A549 (cell line): ENCODE measurements around the gene PIGU. TPM values are rescaled to one million over a fixed set of nuclear protein-coding genes. Genes with fewer than 3 reads are reported as not detected.
A peak's percentile ranks its signal among the peaks of the same experiment; 100 is the strongest.

Source experiments
- ATAC-seq, 2 experiments: fragments of 200-7000 bp in 1 of 2; fragments of >200 bp in 1 of 2; cut with Nextera tagmentation in 1 of 2; cut with Tn5 transposase in 1 of 2; 3 replicates each; pipeline versions ENCODE4 v1.8.0 to v1.9.1; 2018 to 2020; ENCODE audit warnings: mild to moderate bottlenecking in 1 of 2, moderate library complexity in 1 of 2
- CTCF ChIA-PET: fragments of 300-600 bp; sonication (Branson Sonifier 250); formaldehyde crosslinking; extraction: SDS; loops from one replicate; lab custom pipeline; 2021; ENCODE audit warnings: antibody characterized with exemption, inconsistent platforms; lab: Yijun Ruan, JAX
- POLR2A ChIA-PET: fragments of 350-600 bp; formaldehyde crosslinking; extraction: SDS; loops from one replicate; lab custom pipeline; 2021; ENCODE audit warnings: antibody characterized with exemption, inconsistent platforms; lab: Yijun Ruan, JAX
- DNase-seq, 2 experiments: peaks; one replicate each; pipeline versions ENCODE4 v3.0.0 to v3.0.0-alpha.2; 2011 to 2016; ENCODE audit warnings: low read depth in 1 of 2, low spot score in 1 of 2
- FAIRE-seq: peaks from 2 replicates; lab custom pipeline; 2011; peaks lifted over from hg19 to GRCh38; lab: Jason Lieb, UNC
- H3K27ac ChIP-seq, 2 experiments: fragments of >200 bp; sonication (Bioruptor Twin); formaldehyde crosslinking; 3 replicates each; pipeline ENCODE4 v1.5.1; 2016 to 2017
- H3K4me1 ChIP-seq: fragments of >200 bp; sonication (Bioruptor Twin); formaldehyde crosslinking; 3 replicates; pipeline ENCODE4 v1.6.1; 2016
- H3K4me2 ChIP-seq: fragments of >200 bp; sonication (Bioruptor Twin); formaldehyde crosslinking; 3 replicates; pipeline ENCODE4 v1.6.1; 2016
- H3K4me3 ChIP-seq: fragments of >200 bp; sonication (Bioruptor Twin); formaldehyde crosslinking; 3 replicates; pipeline ENCODE4 v1.5.1; 2016
- H3K9me3 ChIP-seq: fragments of >200 bp; sonication (Bioruptor Twin); formaldehyde crosslinking; 3 replicates; pipeline ENCODE4 v1.6.1; 2016
- ATOH8 ChIP-seq: fragments of 250-450 bp; sonication (Bioruptor Pico); IDR thresholded peaks from 2 replicates; pipeline ENCODE4 v1.5.0; 2020; ENCODE audit warnings: low read depth, mild to moderate bottlenecking, moderate library complexity
- CBX2 ChIP-seq: fragments of 200-600 bp; sonication (generic); IDR thresholded peaks from 2 replicates; pipeline ENCODE4 v1.6.1; 2016; ENCODE audit warnings: low read depth, mild to moderate bottlenecking, borderline replicate concordance
- CHD4 ChIP-seq: fragments of 200-600 bp; sonication (generic); IDR thresholded peaks from 2 replicates; pipeline ENCODE4 v1.6.1; 2016; ENCODE audit warnings: antibody characterized with exemption, mild to moderate bottlenecking, borderline replicate concordance
- EHMT2 ChIP-seq: fragments of 200-600 bp; sonication (generic); IDR thresholded peaks from 2 replicates; pipeline ENCODE4 v1.6.1; 2016; ENCODE audit warnings: antibody characterized with exemption, low read depth, mild to moderate bottlenecking, moderate library complexity
- EP300 ChIP-seq, 2 experiments: fragments of >200 bp; sonication (Bioruptor Twin); formaldehyde crosslinking; IDR thresholded peaks; 2 replicates in 1 of 2; 3 replicates in 1 of 2; pipeline ENCODE4 v1.6.1; 2016 to 2017
- FOSB ChIP-seq: fragments of 250-450 bp; sonication (Bioruptor Pico); IDR thresholded peaks from 2 replicates; pipeline ENCODE4 v1.5.0; 2020; ENCODE audit warnings: mild to moderate bottlenecking, moderate library complexity
- HDAC2 ChIP-seq: fragments of 200-600 bp; sonication (generic); IDR thresholded peaks from 2 replicates; pipeline ENCODE4 v1.6.1; 2016
- HMGXB4 ChIP-seq: fragments of 250-450 bp; sonication (Bioruptor Pico); IDR thresholded peaks from 2 replicates; pipeline ENCODE4 v1.5.0; 2021; ENCODE audit warnings: mild to moderate bottlenecking, moderate library complexity, borderline replicate concordance
- HOXA7 ChIP-seq: fragments of 250-450 bp; sonication (Bioruptor Pico); IDR thresholded peaks from 2 replicates; pipeline ENCODE4 v1.5.0; 2020; ENCODE audit warnings: mild to moderate bottlenecking, moderate library complexity
- HOXB13 ChIP-seq: fragments of 250-450 bp; sonication (Bioruptor Pico); IDR thresholded peaks from 2 replicates; pipeline ENCODE4 v1.5.0; 2020; ENCODE audit warnings: low read depth, mild to moderate bottlenecking, moderate library complexity
- HOXB5 ChIP-seq: fragments of 250-450 bp; sonication (Bioruptor Pico); IDR thresholded peaks from 2 replicates; pipeline ENCODE4 v1.5.0; 2020; ENCODE audit warnings: mild to moderate bottlenecking, moderate library complexity
- MYC ChIP-seq: IDR thresholded peaks from 2 replicates; pipeline ENCODE4 v1.6.1; 2012; ENCODE audit warnings: mild to moderate bottlenecking, inconsistent platforms, low read length, improper control_type of control experiment, borderline replicate concordance
- NPAS2 ChIP-seq: fragments of 250-450 bp; sonication (Bioruptor Pico); IDR thresholded peaks from 2 replicates; pipeline ENCODE4 v1.8.0; 2022; ENCODE audit warnings: mild to moderate bottlenecking, moderate library complexity, borderline replicate concordance
- TFCP2L1 ChIP-seq: fragments of 250-450 bp; sonication (Bioruptor Pico); IDR thresholded peaks from 2 replicates; pipeline ENCODE4 v1.5.0; 2021; ENCODE audit warnings: mild to moderate bottlenecking
- TP53 ChIP-seq: fragments of 250-450 bp; sonication (Bioruptor Pico); IDR thresholded peaks from 2 replicates; pipeline ENCODE4 v1.5.0; 2021; ENCODE audit warnings: mild to moderate bottlenecking, moderate library complexity
- USF2 ChIP-seq: fragments of 450-650 bp; IDR thresholded peaks from 2 replicates; pipeline ENCODE4 v1.6.1; 2014; ENCODE audit warnings: antibody characterized with exemption
- ZC3H11A ChIP-seq: fragments of 450-650 bp; IDR thresholded peaks from 2 replicates; pipeline ENCODE4 v1.6.1; 2014; ENCODE audit warnings: antibody characterized with exemption, mild to moderate bottlenecking
- ZNF302 ChIP-seq: fragments of 250-450 bp; sonication (Bioruptor Pico); IDR thresholded peaks from 2 replicates; pipeline ENCODE4 v1.9.0; 2021; ENCODE audit warnings: inconsistent platforms, mild to moderate bottlenecking, moderate library complexity
- WGBS: methylation state at CpG from one replicate; pipeline ENCODE4 v1.1.6; 2017; ENCODE audit errors: missing lambda C conversion rate; 5-methylcytosine and 5-hydroxymethylcytosine counted together
- polyA plus RNA-seq, 4 experiments: library from polyadenylated mRNA; depleted of rRNA in 3 of 4; stranded (reverse); fragments of >200 nt; fragmentation: RNase III in 1 of 4; extraction: RNeasy Plus Mini Kit Qiagen cat#74134 plus additional on column Dnase treatment in 1 of 4; gene quantifications; 2 replicates in 3 of 4; 3 replicates in 1 of 4; pipeline ENCODE4 v1.2.3, GENCODE V29; 2011 to 2017

Gene PIGU
- polyA plus RNA-seq, 2 of the 4 experiments (the other 2 are of a cell fraction), result 27.8 to 103 TPM

- Histone ChIP-seq H3K9me3 (no peaks in the 10 kb centered on the region), H3K27ac (no peak overlapping the region), H3K4me2 (no peak overlapping the region), H3K4me1 (peaks cover 17% of the 10 kb centered on the region), H3K4me3 (no peak overlapping the region)
- ChIA-PET CTCF (interaction anchor here (0.6 to 1.5 kb wide), 3 partner anchors 50 to 1893 kb away, joined by 3 to 4 read pairs (median 4); no protein-coding TSS in a partner anchor), POLR2A (no interaction called here)
- no peak for FAIRE-seq
- DNase-seq, result no peak
- 76% methylated on average over 1 of the region's 1 CpG for WGBS
- no peak for ATAC-seq
- TF ChIP-seq NPAS2 (no peak), HOXB13 (CRISPR knock-in tag) (no peak), CHD4 (no peak), EP300 (IDR thresholded peaks at IDR 0.05) (no peak)
These were observed 47.5 kb downstream of the PIGU start for GRCh38 chr20:34629342-34629741.

- ATAC-seq (peak in 1 of 2 experiments; percentile 62; a peak in 3 of 6 replicates), DNase-seq (peak in 1 of 2 experiments; percentile 60), FAIRE-seq (no peak)
- Histone ChIP-seq H3K4me3 (no peak overlapping the region), H3K27ac (no peak overlapping the region; a peak in 1 of 6 replicates), H3K4me2 (peak overlapping the region; percentile 65), H3K9me3 (no peaks in the 10 kb centered on the region), H3K4me1 (peaks cover 18% of the 10 kb centered on the region)
- 16% methylated on average over 2 of the region's 2 CpGs for WGBS
- CTCF ChIA-PET, result interaction anchor here (1.0 kb wide), 1 partner anchor 80 kb away, joined by 3 read pairs; no protein-coding TSS in a partner anchor
- POLR2A ChIA-PET, result no interaction called here
- TF ChIP-seq CBX2, result no peak
- TF ChIP-seq HOXA7 (CRISPR knock-in tag), result no peak
- TF ChIP-seq HOXB5 (CRISPR knock-in tag), result no peak
- TF ChIP-seq NPAS2, result no peak
These were observed 48.9 kb downstream of the PIGU start for GRCh38 chr20:34628026-34628425.

GRCh38 chr20:34627458-34627857 is 49.4 kb downstream of the PIGU start:
- Histone ChIP-seq H3K27ac (no peak overlapping the region; a peak in 1 of 6 replicates), H3K4me1 (peaks cover 22% of the 10 kb centered on the region), H3K4me2 (peak overlapping the region; percentile 65), H3K4me3 (no peak overlapping the region), H3K9me3 (no peaks in the 10 kb centered on the region)
- peak in 1 of 2 experiments; percentile 42 for DNase-seq
- CTCF ChIA-PET, result interaction anchor here (1.5 kb wide), 1 partner anchor 8 kb away, joined by 5 read pairs; no protein-coding TSS in a partner anchor
- ATAC-seq, result peak in 1 of 2 experiments; percentile 61; a peak in 3 of 6 replicates
- POLR2A ChIA-PET, result no interaction called here
- no peak for TF ChIP-seq MYC
- no peak for TF ChIP-seq FOSB
- no peak for TF ChIP-seq HMGXB4 (CRISPR knock-in tag)
- TF ChIP-seq EHMT2, result no peak
- no peak for TF ChIP-seq TFCP2L1 (CRISPR knock-in tag)
- no peak for TF ChIP-seq ZNF302 (CRISPR knock-in tag)
- no peak for TF ChIP-seq ZC3H11A
- TF ChIP-seq USF2, result no peak
- TF ChIP-seq HDAC2, result no peak
- no peak for TF ChIP-seq TP53 (CRISPR knock-in tag)
- no peak for TF ChIP-seq ATOH8 (CRISPR knock-in tag)
- FAIRE-seq, result no peak
- WGBS, result 8% methylated on average over 5 of the region's 5 CpGs
